Bone marrow (tissue), 2 donors: ENCODE results near the gene CLCN1.

ENCODE experiments used
- DNase-seq, 2 donors: peaks; one replicate each; lab custom pipeline; 2025; lab: John Stamatoyannopoulos, UW

The CLCN1 gene

GRCh38 chr7:143295870-143296269, 20.0 kb upstream of the CLCN1 start:
- DNase-seq = no peak

GRCh38 chr7:143296686-143297085, 19.2 kb upstream of the CLCN1 start:
- DNase-seq = no peak

DNA sequence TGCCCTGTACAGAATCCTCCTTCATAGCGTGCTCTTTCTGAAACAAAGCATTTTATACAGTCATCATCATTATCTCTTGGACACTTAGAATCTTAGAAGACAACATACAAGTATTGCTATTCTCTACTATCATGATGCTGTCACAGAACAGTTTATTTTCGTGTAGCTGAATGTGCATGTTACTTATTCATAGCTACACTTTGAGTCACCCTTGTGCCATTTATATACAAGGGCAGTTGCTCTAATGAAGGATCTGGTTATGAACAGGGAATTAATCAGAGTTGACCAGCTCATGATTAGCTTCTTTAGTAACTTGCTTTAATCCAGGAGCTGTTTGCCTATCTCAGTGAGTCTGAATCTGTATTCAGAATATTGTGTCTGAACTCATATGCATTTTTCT, 16.6 kb upstream of the CLCN1 start:
- no peak for DNase-seq

DNA sequence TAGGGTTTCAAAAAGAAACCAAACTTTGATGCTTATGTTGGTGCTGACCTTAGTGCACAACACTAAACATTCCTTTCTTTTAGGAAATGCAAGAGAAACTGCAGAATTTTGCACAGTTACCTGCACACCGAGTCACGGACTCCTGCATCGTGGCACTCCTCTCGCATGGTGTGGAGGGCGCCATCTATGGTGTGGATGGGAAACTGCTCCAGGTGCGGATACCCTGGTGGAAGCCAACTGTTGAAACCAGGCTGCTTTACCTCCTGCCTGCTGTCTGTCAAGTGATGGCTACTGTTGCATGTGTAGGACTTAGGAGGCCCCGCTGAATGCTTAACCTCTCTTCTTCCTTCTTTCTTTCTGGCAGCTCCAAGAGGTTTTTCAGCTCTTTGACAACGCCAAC, 16.1 kb upstream of the CLCN1 start:
- no peak for DNase-seq

- DNase-seq = peak in 1 of 2 donors; percentile 83
Observed at GRCh38 chr7:143300959-143301935, 14.7 kb upstream of the CLCN1 start.

DNA sequence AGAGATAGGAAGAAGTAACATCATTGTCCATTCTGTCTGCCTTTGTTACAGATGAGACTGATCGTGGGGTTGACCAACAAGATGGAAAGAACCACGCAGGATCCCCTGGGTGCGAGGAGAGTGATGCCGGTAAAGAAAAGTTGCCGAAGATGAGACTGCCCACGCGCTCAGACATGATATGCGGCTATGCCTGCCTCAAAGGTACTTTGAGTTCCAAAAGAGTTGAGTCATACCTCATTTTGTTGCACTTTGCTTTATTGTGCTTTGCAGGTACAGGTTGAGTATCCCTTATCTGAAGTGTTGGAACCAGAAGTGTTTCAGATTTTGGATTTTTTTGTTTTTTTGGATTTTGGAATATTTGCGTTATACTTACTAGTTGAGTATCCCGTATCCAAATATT, 12.2 kb upstream of the CLCN1 start:
- DNase-seq = no peak

GRCh38 chr7:143304938-143305337, 11.0 kb upstream of the CLCN1 start:
- no peak for DNase-seq

DNA sequence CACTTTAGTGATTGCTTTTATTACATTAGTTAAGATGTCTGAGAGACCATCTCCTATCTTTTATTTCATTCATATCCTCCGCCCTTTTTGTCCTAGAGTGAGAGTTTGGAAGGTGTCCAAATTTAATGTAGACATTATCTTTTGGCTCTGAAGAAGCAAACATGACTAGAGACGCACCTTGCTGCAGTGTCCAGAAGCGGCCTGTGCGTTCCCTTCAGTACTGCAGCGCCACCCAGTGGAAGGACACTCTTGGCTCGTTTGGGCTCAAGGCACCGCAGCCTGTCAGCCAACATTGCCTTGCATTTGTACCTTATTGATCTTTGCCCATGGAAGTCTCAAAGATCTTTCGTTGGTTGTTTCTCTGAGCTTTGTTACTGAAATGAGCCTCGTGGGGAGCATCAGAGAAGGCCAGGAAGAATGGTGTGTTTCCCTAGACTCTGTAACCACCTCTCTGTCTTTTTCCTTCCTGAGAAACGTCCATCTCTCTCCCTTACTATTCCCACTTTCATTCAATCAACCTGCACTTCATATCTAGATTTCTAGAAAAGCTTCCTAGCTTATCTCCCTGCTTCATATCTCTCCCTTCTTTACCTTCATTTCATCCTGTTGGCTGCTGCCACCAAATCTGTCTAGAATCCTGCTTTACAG, 10.4 kb upstream of the CLCN1 start:
- peak in 1 of 2 donors; percentile 21 for DNase-seq

DNA sequence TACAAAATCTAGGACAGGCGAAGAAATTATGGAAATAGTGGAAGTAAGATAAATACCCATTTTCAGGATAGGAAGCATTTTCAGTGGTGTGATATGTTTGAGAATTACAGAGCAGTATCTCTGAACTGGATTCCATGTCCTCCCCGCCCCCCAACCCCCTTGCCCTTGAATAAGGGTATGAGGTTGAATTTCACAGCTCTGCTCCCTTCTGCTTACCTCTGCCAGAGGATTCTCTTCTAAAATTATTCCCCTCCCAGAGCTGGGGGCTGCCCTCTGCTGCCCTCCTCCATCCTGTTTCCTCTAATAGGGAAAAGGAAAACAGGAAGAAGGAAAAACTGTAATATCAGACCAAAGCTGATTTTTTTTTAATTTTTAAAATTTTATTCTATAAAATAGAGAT, 7.3 kb upstream of the CLCN1 start:
- no peak for DNase-seq

- peak in 1 of 2 donors; percentile 27 for DNase-seq
Observed at GRCh38 chr7:143314127-143314526, 1.8 kb upstream of the CLCN1 start.

GRCh38 chr7:143316492-143316891, 581 bp downstream of the CLCN1 start:
- no peak for DNase-seq

DNA sequence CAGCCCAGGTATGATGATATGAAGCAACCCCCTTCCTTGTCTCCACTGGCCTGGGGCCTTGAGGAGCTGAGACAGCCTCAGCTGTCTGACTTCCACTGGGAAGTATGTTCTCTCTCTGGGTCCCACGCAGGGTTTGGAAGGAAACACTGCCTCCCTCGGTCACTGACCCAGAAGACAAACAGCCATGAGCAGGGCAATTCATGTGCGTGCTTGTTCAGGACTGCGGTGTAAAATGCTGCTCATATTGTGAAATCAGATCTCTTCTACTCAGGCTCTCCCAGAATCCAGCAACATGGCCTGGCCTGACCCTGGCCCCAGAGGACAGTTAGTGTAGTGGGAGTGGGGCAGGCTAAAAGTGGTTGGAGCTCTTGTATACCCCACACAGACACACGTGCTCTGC, 2.8 kb downstream of the CLCN1 start:
- DNase-seq = no peak

- DNase-seq = no peak
Observed at GRCh38 chr7:143320620-143321019, 4.7 kb downstream of the CLCN1 start.

DNA sequence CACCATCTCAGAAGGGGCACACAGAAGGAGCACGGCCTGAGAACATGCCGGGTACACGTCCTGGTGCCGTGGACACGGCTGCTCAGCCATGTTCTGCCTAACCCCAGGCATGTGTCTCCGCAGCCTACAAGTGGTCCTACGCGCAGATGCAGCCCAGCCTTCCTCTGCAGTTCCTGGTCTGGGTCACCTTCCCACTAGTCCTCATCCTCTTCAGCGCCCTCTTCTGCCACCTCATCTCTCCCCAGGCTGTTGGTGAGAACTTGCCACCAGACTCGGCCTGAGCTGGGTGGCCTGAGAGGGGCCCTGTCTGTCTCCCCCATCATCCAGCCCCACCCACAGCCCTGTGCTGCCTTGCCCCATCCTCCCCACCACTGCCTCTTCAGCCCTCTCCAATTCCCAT, 5.3 kb downstream of the CLCN1 start:
- DNase-seq = no peak

- no peak for DNase-seq
Observed at GRCh38 chr7:143321734-143322133, 5.8 kb downstream of the CLCN1 start.

DNA sequence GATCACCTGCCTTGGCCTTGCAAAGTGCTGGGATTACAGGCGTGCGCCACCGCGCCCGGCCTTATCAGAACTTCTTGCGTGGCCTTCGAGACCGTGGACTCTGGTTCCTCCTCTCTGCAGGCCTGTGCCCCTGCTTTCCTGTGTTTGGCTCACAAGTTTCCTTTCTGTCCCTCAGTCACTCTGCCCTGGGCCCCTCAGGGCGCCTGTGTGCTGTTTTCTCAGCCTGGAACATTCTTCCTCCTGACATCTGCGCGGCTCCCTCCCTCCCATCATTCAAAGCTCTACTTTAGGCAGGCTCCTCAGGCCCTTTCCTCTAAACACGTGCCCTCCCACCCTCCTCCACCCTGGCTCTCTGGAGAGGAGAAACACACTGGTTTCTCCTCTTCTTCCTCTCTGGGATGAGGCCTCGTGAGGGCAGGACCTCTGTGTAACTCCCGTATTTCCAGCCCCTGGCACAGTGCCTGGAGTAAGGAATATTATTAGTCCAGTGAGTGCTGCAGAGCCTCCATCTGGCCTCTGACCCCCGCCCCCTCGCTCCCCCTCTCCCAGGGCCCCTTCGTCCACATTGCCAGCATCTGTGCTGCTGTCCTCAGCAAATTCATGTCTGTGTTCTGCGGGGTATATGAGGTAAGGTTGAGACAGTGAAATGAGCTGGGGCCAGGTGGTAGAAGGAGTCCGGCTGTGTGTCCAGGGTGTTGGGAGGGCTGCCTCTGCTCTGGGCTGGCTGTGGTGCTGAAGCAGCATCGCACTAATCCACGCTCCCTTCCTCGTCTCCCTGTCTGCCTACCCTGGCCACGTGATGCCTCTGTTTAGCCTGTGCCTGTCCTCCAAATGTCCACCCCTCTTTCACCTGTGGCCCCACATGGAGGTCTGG, 7.1 kb downstream of the CLCN1 start:
- peak in 1 of 2 donors; percentile 21 for DNase-seq

GRCh38 chr7:143323653-143324052, 7.7 kb downstream of the CLCN1 start:
- DNase-seq = no peak

GRCh38 chr7:143325240-143325639, 9.3 kb downstream of the CLCN1 start:
- peak in 1 of 2 donors; percentile 12 for DNase-seq

DNA sequence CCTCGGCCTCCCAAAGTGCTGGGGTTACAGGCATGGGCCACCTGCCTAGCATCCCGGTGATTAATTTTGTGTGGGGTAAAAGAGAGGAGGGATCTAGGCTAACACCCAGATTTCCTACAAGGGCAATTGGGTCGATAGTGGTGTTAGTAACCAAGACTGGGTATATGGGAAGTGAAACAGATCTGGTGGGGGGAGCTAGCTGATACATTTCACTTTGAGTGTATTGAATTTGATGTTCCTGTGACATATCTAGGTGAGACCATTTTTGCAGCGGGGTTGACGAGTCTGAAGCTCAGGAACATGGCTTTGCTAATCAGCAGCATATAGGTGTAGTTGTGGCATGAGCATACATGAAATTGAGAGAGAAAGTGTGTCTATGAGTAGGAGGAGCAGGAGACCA, 12.0 kb downstream of the CLCN1 start:
- DNase-seq = no peak

GRCh38 chr7:143329471-143330170, 13.7 kb downstream of the CLCN1 start:
- DNase-seq = no peak

DNA sequence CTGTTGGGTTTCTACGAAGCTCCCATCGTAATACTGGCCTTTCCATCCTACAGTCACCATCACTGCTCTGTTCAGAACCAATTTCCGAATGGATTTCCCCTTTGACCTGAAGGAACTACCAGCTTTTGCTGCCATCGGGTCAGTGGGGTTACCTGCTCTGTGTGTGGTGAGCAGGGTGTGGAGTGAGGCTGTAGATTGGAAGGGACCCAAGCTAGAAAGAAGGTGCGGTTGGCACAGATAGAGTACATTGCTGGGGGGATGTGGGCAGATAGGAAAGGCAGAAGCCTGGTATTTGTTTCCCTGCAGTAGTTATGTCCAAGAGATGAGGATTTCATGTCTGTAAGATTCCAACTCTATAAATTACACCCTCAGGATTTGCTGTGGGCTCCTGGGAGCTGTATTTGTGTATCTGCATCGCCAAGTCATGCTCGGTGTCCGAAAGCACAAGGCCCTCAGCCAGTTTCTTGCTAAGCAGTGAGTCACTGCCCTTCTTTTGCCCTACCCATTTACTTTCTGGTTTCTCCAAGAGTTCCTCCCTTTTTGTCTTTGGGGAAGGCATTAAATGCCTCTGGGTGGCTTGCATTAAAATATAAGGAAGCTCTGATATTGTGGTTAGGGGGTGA, 15.4 kb downstream of the CLCN1 start:
- DNase-seq = peak in 1 of 2 donors; percentile 47
